ENCODE measurements around the gene MFAP2. TPM values are rescaled to one million over a fixed set of nuclear protein-coding genes. Genes with fewer than 3 reads are reported as not detected.
A peak's percentile ranks its signal among the peaks of the same experiment; 100 is the strongest.

Gene MFAP2
- total and polyA plus RNA-seq, 2 of the 8 experiments (the other 6 are each of a cell fraction or from before 2014, with no cell fraction given) = 172 to 326 TPM

- Histone ChIP-seq H2BK20ac (ENCODE audit: low read length) (no peak overlapping the region), H3K79me1 (ENCODE audit: low read depth, low read length) (no peaks in the 10 kb centered on the region), H3K36me3 (ENCODE audit: control insufficient read depth in 2 of 4, insufficient read depth in 4 of 4, low read length in 3 of 4) (peaks cover 0 to 9% (median 4%) of the 10 kb centered on the region in 4 experiments; a peak in 3 of 8 replicates), H3K23me2 (ENCODE audit: low read depth, low read length) (no peaks in the 10 kb centered on the region), H2BK5ac (ENCODE audit: low read depth, low read length) (no peak overlapping the region), H3K18ac (ENCODE audit: extremely low read depth, low read length) (peak overlapping the region; percentile 19; the same call in 1 of the 2 replicates), H3K4me3 (ENCODE audit: extremely low read depth in 1 of 4, insufficient read depth in 2 of 4, low read depth in 3 of 4, low read length in 4 of 4) (no peak overlapping the region), H3K4ac (replicated peaks; ENCODE audit: insufficient read length, low read depth, low read length) (no peak overlapping the region), H3K14ac (ENCODE audit: insufficient read length) (no peak overlapping the region), H3K27me3 (replicated peaks in 1 of 4; ENCODE audit: control insufficient read depth in 3 of 4, extremely low read depth in 1 of 4, insufficient read depth in 3 of 4, low read length in 3 of 4) (no peaks in the 10 kb centered on the region; a peak in 1 of 7 replicates), H3K4me1 (replicated peaks in 1 of 4; ENCODE audit: control insufficient read depth in 3 of 4, insufficient read depth in 4 of 4, low read length in 3 of 4) (peaks cover 0 to 5% (median 3%) of the 10 kb centered on the region in 4 experiments; a peak in 4 of 7 replicates), H2BK120ac (replicated peaks; ENCODE audit: low read depth, low read length) (no peak overlapping the region), H2AK5ac (ENCODE audit: low read depth, low read length) (no peak overlapping the region), H4K20me1 (replicated peaks in 1 of 2; ENCODE audit: control insufficient read depth in 1 of 2, insufficient read depth in 2 of 2, low read length in 2 of 2) (no peaks in the 10 kb centered on the region), H4K8ac (ENCODE audit: extremely low read depth, insufficient read depth, low read length) (no peak overlapping the region), H3K9ac (replicated peaks in 1 of 4; ENCODE audit: extremely low read depth in 1 of 4, low read depth in 3 of 4, low read length in 3 of 4) (no peak overlapping the region), H4K5ac (ENCODE audit: insufficient read length, low read depth, low read length) (no peak overlapping the region), H3K9me3 (ENCODE audit: insufficient read depth in 2 of 2, low read depth in 1 of 2, low read length in 1 of 2) (no peaks in the 10 kb centered on the region), H2BK15ac (ENCODE audit: low read length) (no peak overlapping the region), H3K56ac (replicated peaks; ENCODE audit: insufficient read length, low read depth, low read length) (no peak overlapping the region), H4K91ac (replicated peaks; ENCODE audit: insufficient read length, low read length) (no peak overlapping the region), H2AFZ (ENCODE audit: low read length) (no peak overlapping the region), H3K79me2 (ENCODE audit: control insufficient read depth in 1 of 2, insufficient read depth in 2 of 2, low read length in 2 of 2) (no peaks in the 10 kb centered on the region), H3K23ac (ENCODE audit: insufficient read length) (no peak overlapping the region), H2BK12ac (ENCODE audit: low read depth, low read length) (no peak overlapping the region), H3K4me2 (ENCODE audit: insufficient read depth in 1 of 2, low read depth in 2 of 2, low read length in 2 of 2) (no peak overlapping the region), H3K27ac (ENCODE audit: low read depth, low read length) (no peak overlapping the region)
- no peak for FAIRE-seq
- 91% methylated on average over 15 of the region's 19 CpGs; no CpG with 5 or more reads in 1 of the 2 experiments for WGBS, 2 experiments (ENCODE audit: extremely low coverage in 1 of 2, insufficient coverage in 1 of 2, insufficient read length in 1 of 2, insufficient replicate concordance in 2 of 2, low coverage in 1 of 2, low lambda C conversion rate in 2 of 2, missing lambda C conversion rate in 1 of 2)
- ChIA-PET POLR2A (ENCODE audit: partially characterized antibody) (interaction anchor here (0.8 to 2.5 kb wide), 9 partner anchors 7 to 53 kb away, joined by 3 to 16 read pairs (median 3); no protein-coding TSS in a partner anchor), CTCF (ENCODE audit: partially characterized antibody) (interaction anchor here (0.7 to 14.2 kb wide), 33 partner anchors 7 to 455 kb away, joined by 3 to 267 read pairs (median 5); no protein-coding TSS in a partner anchor)
- DNase-seq (ENCODE audit: low read depth in 1 of 2, low spot score in 2 of 2) = no peak
Observed at GRCh38 chr1:16986113-16986512, 5.7 kb upstream of the MFAP2 start.
